ENCODE results near the gene TCEANC2.

DNA sequence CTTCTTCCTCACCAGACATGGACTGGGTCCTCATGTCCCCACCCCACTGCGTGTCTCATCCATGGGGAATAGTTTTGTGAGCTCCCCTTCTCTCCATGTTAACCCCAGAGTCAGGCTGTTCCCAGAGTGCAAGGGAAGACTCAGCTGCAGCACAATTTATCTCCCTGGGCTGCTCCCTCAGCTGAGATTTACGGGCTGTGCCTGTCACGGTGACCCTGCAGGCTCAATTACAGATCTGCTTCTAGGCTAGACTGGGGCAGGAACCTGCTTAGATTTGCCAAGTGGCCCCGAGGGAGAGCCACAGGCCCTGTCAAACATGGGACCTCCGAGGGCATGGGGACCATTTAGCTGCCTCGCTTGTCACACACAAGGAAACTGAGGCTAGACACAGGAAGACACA, 61.5 kb downstream of the TCEANC2 start:
- TF ChIP-seq, protein P1, sequence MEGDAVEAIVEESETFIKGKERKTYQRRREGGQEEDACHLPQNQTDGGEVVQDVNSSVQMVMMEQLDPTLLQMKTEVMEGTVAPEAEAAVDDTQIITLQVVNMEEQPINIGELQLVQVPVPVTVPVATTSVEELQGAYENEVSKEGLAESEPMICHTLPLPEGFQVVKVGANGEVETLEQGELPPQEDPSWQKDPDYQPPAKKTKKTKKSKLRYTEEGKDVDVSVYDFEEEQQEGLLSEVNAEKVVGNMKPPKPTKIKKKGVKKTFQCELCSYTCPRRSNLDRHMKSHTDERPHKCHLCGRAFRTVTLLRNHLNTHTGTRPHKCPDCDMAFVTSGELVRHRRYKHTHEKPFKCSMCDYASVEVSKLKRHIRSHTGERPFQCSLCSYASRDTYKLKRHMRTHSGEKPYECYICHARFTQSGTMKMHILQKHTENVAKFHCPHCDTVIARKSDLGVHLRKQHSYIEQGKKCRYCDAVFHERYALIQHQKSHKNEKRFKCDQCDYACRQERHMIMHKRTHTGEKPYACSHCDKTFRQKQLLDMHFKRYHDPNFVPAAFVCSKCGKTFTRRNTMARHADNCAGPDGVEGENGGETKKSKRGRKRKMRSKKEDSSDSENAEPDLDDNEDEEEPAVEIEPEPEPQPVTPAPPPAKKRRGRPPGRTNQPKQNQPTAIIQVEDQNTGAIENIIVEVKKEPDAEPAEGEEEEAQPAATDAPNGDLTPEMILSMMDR (IDR thresholded peaks at IDR 0.05) = no peak
- no peak for TF ChIP-seq POLR2A (IDR thresholded peaks at IDR 0.05)

Measured in uterus (tissue), 2 donors.